ENCODE data around the gene SORCS3.

- no peak for TF ChIP-seq CTCF (IDR thresholded peaks at IDR 0.05)
- no peak for TF ChIP-seq POLR2A (IDR thresholded peaks at IDR 0.05)
Observed at GRCh38 chr10:104690101-104690500, 49.0 kb downstream of the SORCS3 start.

Data from right lobe of liver (tissue), 4 donors.